ENCODE measurements around the gene RHOT1.
"Not testable (repeated sequence)": the region's sequence is repeated elsewhere in the genome, so short reads cannot be mapped to it uniquely, and the experiment has no call there.

Gene RHOT1

DNA sequence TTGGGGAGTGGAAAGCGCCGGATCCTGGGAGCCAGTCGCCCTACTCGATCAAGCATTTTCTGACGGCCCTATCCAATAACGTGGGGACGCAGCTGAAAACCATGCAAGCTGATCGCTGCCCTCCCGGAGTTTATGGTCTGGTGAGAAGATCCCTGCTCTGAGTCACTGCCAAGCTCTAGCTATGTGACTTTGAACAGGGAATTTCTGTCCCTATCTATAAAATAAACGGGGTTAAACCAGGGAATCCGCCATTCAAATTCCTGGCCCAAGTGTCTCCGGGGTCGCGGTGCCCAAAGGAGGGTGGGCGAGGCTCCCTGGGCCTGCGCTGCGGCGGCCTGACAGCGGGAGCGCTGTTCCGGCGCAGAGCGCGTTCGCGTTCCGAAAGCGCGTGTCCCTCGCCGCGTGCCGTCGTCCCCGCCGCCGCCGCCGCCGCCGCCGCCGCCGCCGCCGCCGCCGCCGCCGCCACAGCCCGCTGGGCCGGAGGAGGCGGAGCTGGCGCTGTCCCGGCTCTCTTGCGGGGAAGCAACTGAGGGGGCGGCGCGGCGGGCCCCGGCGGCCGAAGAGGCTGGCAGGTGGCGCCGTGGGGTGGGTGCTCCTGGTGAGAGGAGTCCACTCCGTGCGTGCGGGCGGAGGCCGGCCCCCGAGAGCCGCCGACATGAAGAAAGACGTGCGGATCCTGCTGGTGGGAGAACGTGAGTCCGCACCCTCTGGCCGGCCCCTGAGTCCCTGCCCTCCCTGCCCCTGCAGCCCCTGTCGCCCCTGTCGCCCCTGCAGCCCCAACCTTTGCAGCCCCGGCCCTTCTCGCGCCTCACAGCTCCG is at the start of gene RHOT1:
TSS of gene RHOT1 (plus strand) at position 465 of the 819 bp plus-strand sequence. CDS start at position 656, 191 bp downstream.
- Histone ChIP-seq H3K27ac (ENCODE audit: low read length) (peak within 1 kb of the TSS; percentile 88), H3K9ac (ENCODE audit: low read length in 2 of 2) (peak within 1 kb of the TSS; percentile 86), H3K4me3 (ENCODE audit: low read length in 2 of 2) (peak within 1 kb of the TSS; percentile 71 to 91), H3K9me3 (ENCODE audit: control insufficient read depth in 2 of 2, low read length in 2 of 2) (no peaks in the 10 kb centered on the region), H3K27me3 (ENCODE audit: control insufficient read depth in 1 of 2, insufficient read depth in 2 of 2, low read length in 2 of 2) (no peaks in the 10 kb centered on the region), H3K4me1 (ENCODE audit: control insufficient read depth, insufficient read depth, low read length) (peaks cover 14% of the 10 kb centered on the region), H3K36me3 (ENCODE audit: control insufficient read depth in 2 of 2, insufficient read depth in 2 of 2, low read length in 2 of 2) (no peaks in the 10 kb centered on the region)

GRCh38 chr17:32099686-32100085 is 42.6 kb upstream of the RHOT1 start:
- Histone ChIP-seq H3K4me1 (ENCODE audit: control insufficient read depth, insufficient read depth, low read length) (peaks cover 7% of the 10 kb centered on the region), H3K9me3 (ENCODE audit: control insufficient read depth in 2 of 2, low read length in 2 of 2) (no peaks in the 10 kb centered on the region), H3K9ac (ENCODE audit: low read length in 2 of 2) (no peak overlapping the region), H3K27me3 (ENCODE audit: control insufficient read depth in 1 of 2, insufficient read depth in 2 of 2, low read length in 2 of 2) (no peaks in the 10 kb centered on the region), H3K27ac (ENCODE audit: low read length) (no peak overlapping the region), H3K4me3 (ENCODE audit: low read length in 2 of 2) (no peak overlapping the region), H3K36me3 (ENCODE audit: control insufficient read depth in 2 of 2, insufficient read depth in 2 of 2, low read length in 2 of 2) (no peaks in the 10 kb centered on the region)

DNA sequence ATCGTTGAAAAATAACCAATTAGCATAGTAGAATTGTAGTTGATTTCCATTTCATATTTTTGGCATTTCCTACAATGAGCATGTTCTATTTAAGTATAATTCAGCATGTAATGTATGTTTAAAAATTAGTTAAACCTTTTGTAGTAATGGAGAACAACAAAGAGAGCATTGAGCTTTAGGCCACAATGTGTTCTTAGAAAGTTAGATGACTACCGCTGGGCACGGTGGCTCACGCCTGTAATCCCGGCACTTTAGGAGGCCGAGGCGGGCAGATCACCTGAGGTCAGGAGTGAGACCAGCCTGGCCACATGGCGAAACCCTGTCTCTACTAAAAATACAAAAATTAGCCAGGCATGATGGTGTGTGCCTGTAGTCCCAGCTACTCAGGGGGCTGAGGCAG is 42.0 kb upstream of the RHOT1 start:
- not testable (repeated sequence) for H3K4me3 ChIP-seq (ENCODE audit: low read length in 2 of 2); H3K4me1 ChIP-seq (ENCODE audit: control insufficient read depth, insufficient read depth, low read length); H3K27me3 ChIP-seq (ENCODE audit: control insufficient read depth in 1 of 2, insufficient read depth in 2 of 2, low read length in 2 of 2); H3K36me3 ChIP-seq (ENCODE audit: control insufficient read depth in 2 of 2, insufficient read depth in 2 of 2, low read length in 2 of 2); H3K9ac ChIP-seq (ENCODE audit: low read length in 2 of 2); H3K9me3 ChIP-seq (ENCODE audit: control insufficient read depth in 2 of 2, low read length in 2 of 2); H3K27ac ChIP-seq (ENCODE audit: low read length)

DNA sequence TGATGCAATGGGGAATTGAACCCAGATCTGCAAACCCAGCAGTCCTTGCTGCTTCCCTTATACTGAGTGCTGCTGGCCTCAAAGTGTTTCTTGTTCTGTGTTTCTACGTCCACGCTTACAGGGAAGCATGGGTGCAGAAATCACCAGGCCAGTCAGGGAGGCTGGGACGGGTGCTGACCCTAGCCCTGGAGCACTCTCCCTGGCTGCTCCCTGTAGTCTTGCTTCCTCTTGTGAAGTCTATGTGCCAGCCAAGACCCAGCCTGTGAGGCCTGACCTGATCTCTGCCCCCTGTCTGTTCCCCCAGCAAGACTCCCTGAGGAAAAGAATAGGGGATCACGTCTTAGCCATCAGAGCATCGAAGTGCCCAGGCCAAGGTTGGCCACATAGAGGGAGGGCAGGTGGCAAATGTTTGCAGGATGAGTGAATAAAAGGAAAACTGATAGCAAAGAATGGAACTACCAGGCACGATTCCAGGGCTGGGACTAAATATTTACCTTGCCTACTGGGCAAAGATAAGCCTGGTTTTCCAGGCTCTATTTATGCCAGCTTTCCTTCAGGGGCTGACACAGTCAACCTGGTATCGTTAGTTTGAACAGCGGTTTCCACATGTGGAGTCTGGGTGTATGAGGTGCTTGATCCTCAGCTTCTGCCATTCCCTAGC is 41.2 kb upstream of the RHOT1 start:
- H3K9me3 ChIP-seq (ENCODE audit: control insufficient read depth in 2 of 2, low read length in 2 of 2): no peaks in the 10 kb centered on the region
- no peak overlapping the region for H3K27ac ChIP-seq (ENCODE audit: low read length)
- H3K4me1 ChIP-seq (ENCODE audit: control insufficient read depth, insufficient read depth, low read length): peaks cover 7% of the 10 kb centered on the region
- H3K4me3 ChIP-seq (ENCODE audit: low read length in 2 of 2): no peak overlapping the region
- H3K9ac ChIP-seq (ENCODE audit: low read length in 2 of 2): no peak overlapping the region
- H3K27me3 ChIP-seq (ENCODE audit: control insufficient read depth in 1 of 2, insufficient read depth in 2 of 2, low read length in 2 of 2): no peaks in the 10 kb centered on the region
- H3K36me3 ChIP-seq (ENCODE audit: control insufficient read depth in 2 of 2, insufficient read depth in 2 of 2, low read length in 2 of 2): no peaks in the 10 kb centered on the region

- Histone ChIP-seq H3K36me3 (ENCODE audit: control insufficient read depth in 2 of 2, insufficient read depth in 2 of 2, low read length in 2 of 2) (no peaks in the 10 kb centered on the region), H3K9me3 (ENCODE audit: control insufficient read depth in 2 of 2, low read length in 2 of 2) (no peaks in the 10 kb centered on the region), H3K4me1 (ENCODE audit: control insufficient read depth, insufficient read depth, low read length) (peaks cover 7% of the 10 kb centered on the region), H3K27me3 (ENCODE audit: control insufficient read depth in 1 of 2, insufficient read depth in 2 of 2, low read length in 2 of 2) (no peaks in the 10 kb centered on the region), H3K27ac (ENCODE audit: low read length) (no peak overlapping the region), H3K4me3 (ENCODE audit: low read length in 2 of 2) (no peak overlapping the region), H3K9ac (ENCODE audit: low read length in 2 of 2) (no peak overlapping the region)
These were observed 40.1 kb upstream of the RHOT1 start for GRCh38 chr17:32102172-32102571.

DNA sequence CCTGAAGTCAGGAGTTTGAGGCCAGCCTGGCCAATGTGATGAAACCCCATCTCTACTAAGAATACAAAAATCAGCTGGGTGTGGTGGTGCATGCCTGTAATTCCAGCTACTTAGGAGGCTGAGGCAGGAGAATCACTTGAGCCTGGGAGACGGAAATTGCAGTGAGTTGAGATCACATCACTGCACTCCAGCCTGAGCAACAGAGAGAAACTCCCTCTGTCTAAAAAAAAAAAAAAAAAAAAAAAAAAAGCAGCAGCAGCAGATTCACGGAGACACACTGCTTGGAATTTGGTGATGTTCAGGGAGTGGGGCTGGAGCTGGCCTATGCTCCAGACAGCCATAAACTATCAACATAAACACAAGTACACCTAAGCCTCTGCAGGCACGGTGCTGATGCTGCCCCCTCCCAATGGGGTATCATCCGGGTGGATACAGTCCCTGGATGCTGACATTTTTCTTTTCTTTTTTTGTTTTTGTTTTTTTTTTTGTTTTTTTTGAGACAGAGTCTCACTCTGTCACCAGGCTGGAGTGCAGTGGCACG is 39.6 kb upstream of the RHOT1 start:
- H3K27ac ChIP-seq (ENCODE audit: low read length): no peak overlapping the region
- H3K9me3 ChIP-seq (ENCODE audit: control insufficient read depth in 2 of 2, low read length in 2 of 2): no peaks in the 10 kb centered on the region
- H3K9ac ChIP-seq (ENCODE audit: low read length in 2 of 2): no peak overlapping the region
- H3K4me3 ChIP-seq (ENCODE audit: low read length in 2 of 2): no peak overlapping the region
- no peaks in the 10 kb centered on the region for H3K27me3 ChIP-seq (ENCODE audit: control insufficient read depth in 1 of 2, insufficient read depth in 2 of 2, low read length in 2 of 2)
- peaks cover 7% of the 10 kb centered on the region for H3K4me1 ChIP-seq (ENCODE audit: control insufficient read depth, insufficient read depth, low read length)
- no peaks in the 10 kb centered on the region for H3K36me3 ChIP-seq (ENCODE audit: control insufficient read depth in 2 of 2, insufficient read depth in 2 of 2, low read length in 2 of 2)

GRCh38 chr17:32103476-32104113 is 38.7 kb upstream of the RHOT1 start:
- no peaks in the 10 kb centered on the region for H3K9me3 ChIP-seq (ENCODE audit: control insufficient read depth in 2 of 2, low read length in 2 of 2)
- no peaks in the 10 kb centered on the region for H3K36me3 ChIP-seq (ENCODE audit: control insufficient read depth in 2 of 2, insufficient read depth in 2 of 2, low read length in 2 of 2)
- H3K4me3 ChIP-seq (ENCODE audit: low read length in 2 of 2): no peak overlapping the region
- H3K4me1 ChIP-seq (ENCODE audit: control insufficient read depth, insufficient read depth, low read length): peaks cover 7% of the 10 kb centered on the region
- H3K27me3 ChIP-seq (ENCODE audit: control insufficient read depth in 1 of 2, insufficient read depth in 2 of 2, low read length in 2 of 2): no peaks in the 10 kb centered on the region
- no peak overlapping the region for H3K9ac ChIP-seq (ENCODE audit: low read length in 2 of 2)
- H3K27ac ChIP-seq (ENCODE audit: low read length): no peak overlapping the region

- no peaks in the 10 kb centered on the region for H3K36me3 ChIP-seq (ENCODE audit: control insufficient read depth in 2 of 2, insufficient read depth in 2 of 2, low read length in 2 of 2)
- no peak overlapping the region for H3K9ac ChIP-seq (ENCODE audit: low read length in 2 of 2)
- no peak overlapping the region for H3K27ac ChIP-seq (ENCODE audit: low read length)
- no peak overlapping the region for H3K4me3 ChIP-seq (ENCODE audit: low read length in 2 of 2)
- H3K9me3 ChIP-seq (ENCODE audit: control insufficient read depth in 2 of 2, low read length in 2 of 2): no peaks in the 10 kb centered on the region
- no peaks in the 10 kb centered on the region for H3K27me3 ChIP-seq (ENCODE audit: control insufficient read depth in 1 of 2, insufficient read depth in 2 of 2, low read length in 2 of 2)
- H3K4me1 ChIP-seq (ENCODE audit: control insufficient read depth, insufficient read depth, low read length): peaks cover 7% of the 10 kb centered on the region
These were observed 38.1 kb upstream of the RHOT1 start for GRCh38 chr17:32104158-32104557.

- not testable (repeated sequence) for H3K4me3 ChIP-seq (ENCODE audit: low read length in 2 of 2); H3K9ac ChIP-seq (ENCODE audit: low read length in 2 of 2); H3K27ac ChIP-seq (ENCODE audit: low read length); H3K9me3 ChIP-seq (ENCODE audit: control insufficient read depth in 2 of 2, low read length in 2 of 2); H3K27me3 ChIP-seq (ENCODE audit: control insufficient read depth in 1 of 2, insufficient read depth in 2 of 2, low read length in 2 of 2); H3K36me3 ChIP-seq (ENCODE audit: control insufficient read depth in 2 of 2, insufficient read depth in 2 of 2, low read length in 2 of 2); H3K4me1 ChIP-seq (ENCODE audit: control insufficient read depth, insufficient read depth, low read length)
These were observed 35.8 kb upstream of the RHOT1 start for GRCh38 chr17:32106471-32106981.

GRCh38 chr17:32107194-32107593 is 35.1 kb upstream of the RHOT1 start:
- not testable (repeated sequence) for H3K9me3 ChIP-seq (ENCODE audit: control insufficient read depth in 2 of 2, low read length in 2 of 2); H3K27ac ChIP-seq (ENCODE audit: low read length); H3K4me3 ChIP-seq (ENCODE audit: low read length in 2 of 2); H3K9ac ChIP-seq (ENCODE audit: low read length in 2 of 2); H3K36me3 ChIP-seq (ENCODE audit: control insufficient read depth in 2 of 2, insufficient read depth in 2 of 2, low read length in 2 of 2); H3K27me3 ChIP-seq (ENCODE audit: control insufficient read depth in 1 of 2, insufficient read depth in 2 of 2, low read length in 2 of 2); H3K4me1 ChIP-seq (ENCODE audit: control insufficient read depth, insufficient read depth, low read length)

Data from stomach smooth muscle (tissue), 2 donors.